Measurements from ENCODE around the gene ZSCAN29.

- no peak for TF ChIP-seq EZH2 (IDR thresholded peaks at IDR 0.05; ENCODE audit: borderline replicate concordance, low read length)
- TF ChIP-seq CTCF (IDR thresholded peaks at IDR 0.05; ENCODE audit: low read length) = no peak
These were observed 35.3 kb upstream of the ZSCAN29 start for GRCh38 chr15:43406189-43406588.
